Fibroblast of mammary gland (primary cell): ENCODE measurements around the gene BCAS3.

Experiments
- DNase-seq: peaks from one replicate; pipeline ENCODE4 v3.0.0-alpha.2; 2010; ENCODE audit warnings: low read depth
- H3K4me3 ChIP-seq: 2 replicates; pipeline ENCODE4 v1.5.1; 2011; ENCODE audit warnings: low read depth, mild to moderate bottlenecking, low read length, moderate library complexity; ENCODE audit not compliant: control insufficient read depth
- TF ChIP-seq, protein P1 (sequence below): conservative IDR thresholded peaks from 2 replicates; pipeline ENCODE4 v1.5.1; 2011; ENCODE audit warnings: low read depth, low read length, inconsistent platforms; ENCODE audit not compliant: control insufficient read depth, insufficient read depth

Gene BCAS3

GRCh38 chr17:61118871-61119270 lies 441.2 kb downstream of the BCAS3 start:
- no peak for DNase-seq
- TF ChIP-seq, protein P1, sequence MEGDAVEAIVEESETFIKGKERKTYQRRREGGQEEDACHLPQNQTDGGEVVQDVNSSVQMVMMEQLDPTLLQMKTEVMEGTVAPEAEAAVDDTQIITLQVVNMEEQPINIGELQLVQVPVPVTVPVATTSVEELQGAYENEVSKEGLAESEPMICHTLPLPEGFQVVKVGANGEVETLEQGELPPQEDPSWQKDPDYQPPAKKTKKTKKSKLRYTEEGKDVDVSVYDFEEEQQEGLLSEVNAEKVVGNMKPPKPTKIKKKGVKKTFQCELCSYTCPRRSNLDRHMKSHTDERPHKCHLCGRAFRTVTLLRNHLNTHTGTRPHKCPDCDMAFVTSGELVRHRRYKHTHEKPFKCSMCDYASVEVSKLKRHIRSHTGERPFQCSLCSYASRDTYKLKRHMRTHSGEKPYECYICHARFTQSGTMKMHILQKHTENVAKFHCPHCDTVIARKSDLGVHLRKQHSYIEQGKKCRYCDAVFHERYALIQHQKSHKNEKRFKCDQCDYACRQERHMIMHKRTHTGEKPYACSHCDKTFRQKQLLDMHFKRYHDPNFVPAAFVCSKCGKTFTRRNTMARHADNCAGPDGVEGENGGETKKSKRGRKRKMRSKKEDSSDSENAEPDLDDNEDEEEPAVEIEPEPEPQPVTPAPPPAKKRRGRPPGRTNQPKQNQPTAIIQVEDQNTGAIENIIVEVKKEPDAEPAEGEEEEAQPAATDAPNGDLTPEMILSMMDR: no peak
- no peak overlapping the region for H3K4me3 ChIP-seq

- TF ChIP-seq, protein P1: no peak
- no peak for DNase-seq
- no peak overlapping the region for H3K4me3 ChIP-seq
Observed at GRCh38 chr17:61122326-61122913, 444.8 kb downstream of the BCAS3 start.

- TF ChIP-seq, protein P1: no peak
- no peak for DNase-seq
- no peak overlapping the region for H3K4me3 ChIP-seq
Observed at GRCh38 chr17:61124562-61124961, 446.9 kb downstream of the BCAS3 start.

GRCh38 chr17:61126473-61127249 lies 449.0 kb downstream of the BCAS3 start:
- no peak for DNase-seq
- TF ChIP-seq, protein P1: no peak
- no peak overlapping the region for H3K4me3 ChIP-seq

- peak; percentile 88 for DNase-seq
- no peak overlapping the region for H3K4me3 ChIP-seq
- TF ChIP-seq, protein P1: no peak
Observed at GRCh38 chr17:61127960-61128359, 450.3 kb downstream of the BCAS3 start.

- peak; percentile 91 for DNase-seq
- H3K4me3 ChIP-seq: no peak overlapping the region
- TF ChIP-seq, protein P1: no peak
Observed at GRCh38 chr17:61128661-61129115, 451.0 kb downstream of the BCAS3 start.
